Measurements from ENCODE around the gene BCHE.

DNA sequence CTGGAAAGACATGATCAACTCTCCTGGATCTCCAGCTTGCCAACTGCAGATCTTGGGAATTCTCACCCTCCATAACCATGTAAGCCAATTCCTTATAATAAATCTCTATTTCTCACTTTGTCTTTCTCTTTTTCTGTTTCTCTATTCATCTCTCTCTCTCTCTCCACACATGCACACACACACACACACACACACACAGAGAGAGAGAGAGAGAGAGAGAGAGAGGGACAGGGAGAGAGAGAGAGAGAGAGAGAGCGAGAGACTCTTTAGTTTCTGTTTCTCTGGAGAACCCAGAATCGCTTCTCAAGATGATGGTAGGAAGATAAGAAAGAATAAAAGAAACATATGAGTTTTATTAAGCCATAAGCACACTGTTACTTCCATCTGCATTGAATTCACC lies 111.9 kb downstream of the BCHE start:
- TF ChIP-seq CTCF (IDR thresholded peaks at IDR 0.05) (no peak), POLR2A (IDR thresholded peaks at IDR 0.05) (no peak)

Measured in uterus (tissue), 2 donors.